Smooth muscle cell (in vitro differentiated cells): ENCODE results near the gene CLEC16A. TPM values are rescaled to one million over a fixed set of nuclear protein-coding genes. Genes with fewer than 3 reads are reported as not detected.

Source experiments
- DNase-seq: peaks from one replicate; lab custom pipeline; 2025; ENCODE audit not compliant: unreplicated experiment; lab: John Stamatoyannopoulos, UW
- H2AFZ ChIP-seq: fragments of 200-600 bp; sonication (generic); 2 replicates; pipeline ENCODE4 v1.6.0; 2016; ENCODE audit warnings: antibody characterized with exemption, low read depth, mild to moderate bottlenecking
- H3F3A ChIP-seq: fragments of 200-600 bp; sonication (generic); 2 replicates; pipeline ENCODE4 v1.6.0; 2017; ENCODE audit warnings: antibody characterized with exemption, low read depth
- H3K27ac ChIP-seq: fragments of 200-600 bp; sonication (generic); 2 replicates; pipeline ENCODE4 v1.5.1; 2016; ENCODE audit warnings: low read depth, mild to moderate bottlenecking
- H3K27me3 ChIP-seq: fragments of 200-600 bp; sonication (generic); 2 replicates; pipeline ENCODE4 v1.6.1; 2016; ENCODE audit warnings: low read depth, mild to moderate bottlenecking
- H3K36me3 ChIP-seq: fragments of 200-600 bp; sonication (generic); 2 replicates; pipeline ENCODE4 v1.5.1; 2016; ENCODE audit warnings: low read depth
- H3K4me1 ChIP-seq: fragments of 200-600 bp; sonication (generic); 2 replicates; pipeline ENCODE4 v1.5.1; 2016; ENCODE audit warnings: low read depth
- H3K4me2 ChIP-seq: fragments of 200-600 bp; sonication (generic); 2 replicates; pipeline ENCODE4 v1.6.0; 2016; ENCODE audit warnings: mild to moderate bottlenecking
- H3K4me3 ChIP-seq: fragments of 200-600 bp; sonication (generic); 2 replicates; pipeline ENCODE4 v1.5.1; 2016; ENCODE audit warnings: mild to moderate bottlenecking
- H3K79me2 ChIP-seq: fragments of 200-600 bp; sonication (generic); 2 replicates; pipeline ENCODE4 v1.6.0; 2016; ENCODE audit warnings: low read depth, mild to moderate bottlenecking
- H3K9ac ChIP-seq: fragments of 200-600 bp; sonication (generic); 2 replicates; pipeline ENCODE4 v1.6.0; 2016; ENCODE audit warnings: low read depth
- H3K9me3 ChIP-seq: fragments of 200-600 bp; sonication (generic); replicated peaks from 2 replicates; pipeline ENCODE4 v1.5.1; 2016; ENCODE audit warnings: low read depth
- H4K20me1 ChIP-seq: fragments of 200-600 bp; sonication (generic); 2 replicates; pipeline ENCODE4 v1.6.0; 2016; ENCODE audit warnings: low read depth
- WGBS: methylation state at CpG from one replicate; pipeline ENCODE4 v1.1.7; 2016; ENCODE audit warnings: low lambda C conversion rate; 5-methylcytosine and 5-hydroxymethylcytosine counted together
- polyA plus RNA-seq: library from polyadenylated mRNA; unstranded; fragments of >200 nt; fragmentation: Nextera tagmentation; extraction: Ambion mirVana; gene quantifications from 2 replicates; pipeline ENCODE4 v1.2.1, GENCODE V29; 2016
- total RNA-seq: library from RNA; depleted of rRNA; stranded (reverse); fragments of >200 nt; gene quantifications from 2 replicates; pipeline ENCODE4 v1.2.3, GENCODE V29; 2014
- TF ChIP-seq, protein P1 (sequence below): fragments of 200-600 bp; sonication (generic); IDR thresholded peaks from 2 replicates; pipeline ENCODE4 v1.5.1; 2017; ENCODE audit warnings: borderline replicate concordance, mild to moderate bottlenecking, antibody characterized with exemption; ENCODE audit not compliant: insufficient read depth, poor library complexity, severe bottlenecking

CLEC16A gene
- total and polyA plus RNA-seq, 2 experiments from 2014 or later, result 12.6 to 16.2 TPM

DNA sequence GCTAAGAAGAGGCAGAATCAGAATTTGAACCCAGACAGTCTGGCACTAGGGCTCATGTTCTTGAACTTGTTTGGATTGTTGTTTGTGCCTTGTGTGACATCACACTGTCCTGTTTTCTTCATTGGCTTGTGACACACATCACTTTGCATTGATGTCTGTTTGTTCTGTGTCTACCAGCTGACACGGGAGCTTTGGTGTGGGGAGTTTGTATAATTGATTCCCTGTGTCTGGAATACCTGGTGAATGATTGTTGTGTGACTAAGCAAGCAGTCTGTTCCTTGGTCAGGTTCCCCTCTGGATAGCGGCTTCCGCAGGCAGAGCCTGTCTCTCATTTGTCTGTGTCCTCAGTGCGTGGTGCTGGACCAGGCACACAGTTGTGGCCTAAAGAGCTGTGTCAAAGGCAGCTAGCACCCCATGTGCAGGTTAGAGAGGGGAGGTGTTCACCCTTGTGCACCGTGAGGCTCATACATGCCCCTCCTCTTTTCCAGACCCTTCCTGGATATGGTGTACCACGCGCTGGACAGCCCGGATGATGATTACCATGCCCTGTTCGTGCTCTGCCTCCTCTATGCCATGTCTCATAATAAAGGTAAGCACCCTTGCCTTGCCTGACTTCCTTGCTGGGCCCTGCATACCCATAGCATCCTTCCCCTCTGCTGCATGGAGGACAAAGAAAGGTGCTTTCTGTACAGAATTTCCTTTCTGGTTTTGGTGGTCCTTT, 80.1 kb downstream of the CLEC16A start:
- Histone ChIP-seq H3K4me3 (no peak overlapping the region), H3F3A (no peaks in the 10 kb centered on the region), H3K79me2 (no peaks in the 10 kb centered on the region), H3K27me3 (no peaks in the 10 kb centered on the region), H3K9me3 (peaks cover 13% of the 10 kb centered on the region), H3K4me2 (no peak overlapping the region), H2AFZ (no peak overlapping the region), H3K9ac (no peak overlapping the region), H3K4me1 (no peaks in the 10 kb centered on the region), H3K36me3 (peaks cover 33% of the 10 kb centered on the region), H4K20me1 (no peaks in the 10 kb centered on the region), H3K27ac (no peak overlapping the region)
- TF ChIP-seq, protein P1, sequence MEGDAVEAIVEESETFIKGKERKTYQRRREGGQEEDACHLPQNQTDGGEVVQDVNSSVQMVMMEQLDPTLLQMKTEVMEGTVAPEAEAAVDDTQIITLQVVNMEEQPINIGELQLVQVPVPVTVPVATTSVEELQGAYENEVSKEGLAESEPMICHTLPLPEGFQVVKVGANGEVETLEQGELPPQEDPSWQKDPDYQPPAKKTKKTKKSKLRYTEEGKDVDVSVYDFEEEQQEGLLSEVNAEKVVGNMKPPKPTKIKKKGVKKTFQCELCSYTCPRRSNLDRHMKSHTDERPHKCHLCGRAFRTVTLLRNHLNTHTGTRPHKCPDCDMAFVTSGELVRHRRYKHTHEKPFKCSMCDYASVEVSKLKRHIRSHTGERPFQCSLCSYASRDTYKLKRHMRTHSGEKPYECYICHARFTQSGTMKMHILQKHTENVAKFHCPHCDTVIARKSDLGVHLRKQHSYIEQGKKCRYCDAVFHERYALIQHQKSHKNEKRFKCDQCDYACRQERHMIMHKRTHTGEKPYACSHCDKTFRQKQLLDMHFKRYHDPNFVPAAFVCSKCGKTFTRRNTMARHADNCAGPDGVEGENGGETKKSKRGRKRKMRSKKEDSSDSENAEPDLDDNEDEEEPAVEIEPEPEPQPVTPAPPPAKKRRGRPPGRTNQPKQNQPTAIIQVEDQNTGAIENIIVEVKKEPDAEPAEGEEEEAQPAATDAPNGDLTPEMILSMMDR, result no peak
- 72% methylated on average over 9 of the region's 9 CpGs for WGBS
- no peak for DNase-seq

DNA sequence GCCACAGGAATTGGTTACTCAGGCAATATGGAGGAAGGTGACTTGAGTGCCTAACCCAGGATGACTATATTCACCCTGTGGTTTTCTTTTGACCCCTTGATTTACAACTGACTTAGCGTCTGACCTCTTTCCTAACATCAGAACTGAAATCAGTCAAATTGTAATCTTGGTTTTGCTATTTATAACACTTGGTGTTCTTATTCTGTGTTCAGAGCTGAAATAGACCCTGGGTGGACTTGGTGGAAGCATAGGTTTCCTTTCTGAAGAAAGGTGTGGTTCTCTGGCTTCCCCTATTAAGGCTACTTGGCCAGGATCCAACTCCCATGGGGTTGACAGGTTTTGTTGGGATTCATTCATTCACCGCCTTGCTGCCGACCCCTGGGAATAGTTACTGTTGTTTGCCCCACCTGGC, 80.8 kb downstream of the CLEC16A start:
- Histone ChIP-seq H3F3A (no peaks in the 10 kb centered on the region), H3K4me2 (no peak overlapping the region), H3K27me3 (no peaks in the 10 kb centered on the region), H3K27ac (no peak overlapping the region), H2AFZ (no peak overlapping the region), H3K79me2 (no peaks in the 10 kb centered on the region), H3K4me3 (no peak overlapping the region), H3K4me1 (no peaks in the 10 kb centered on the region), H3K9me3 (peaks cover 13% of the 10 kb centered on the region), H4K20me1 (no peaks in the 10 kb centered on the region), H3K9ac (no peak overlapping the region), H3K36me3 (peaks cover 40% of the 10 kb centered on the region)
- no peak for DNase-seq
- TF ChIP-seq, protein P1, result no peak
- WGBS, result 93% methylated on average over 3 of the region's 3 CpGs

DNA sequence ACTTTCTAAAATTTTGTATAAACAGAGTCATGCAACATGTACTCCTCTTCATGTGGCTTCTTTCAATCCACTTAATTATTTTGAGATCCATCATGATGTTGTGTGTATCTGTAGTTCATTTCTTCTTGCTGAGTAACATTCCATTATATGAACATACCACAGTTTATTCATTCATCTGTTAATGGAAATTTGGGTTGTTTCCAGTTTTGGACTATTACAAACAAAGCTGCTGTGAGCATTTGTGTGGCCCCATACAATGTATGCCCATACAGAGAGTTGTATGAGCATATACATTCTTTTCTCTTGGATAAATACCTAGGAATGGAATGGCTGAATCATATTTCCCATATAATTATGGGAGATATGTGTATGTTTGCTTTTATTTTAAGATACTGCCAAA, 85.6 kb downstream of the CLEC16A start:
- no peak overlapping the region for H2AFZ ChIP-seq
- TF ChIP-seq, protein P1, result no peak
- H3K9me3 ChIP-seq, result peaks cover 13% of the 10 kb centered on the region
- H3K36me3 ChIP-seq, result peaks cover 40% of the 10 kb centered on the region
- H3K27ac ChIP-seq, result no peak overlapping the region
- no peak overlapping the region for H3K4me2 ChIP-seq
- H3K4me1 ChIP-seq, result peaks cover 12% of the 10 kb centered on the region
- H3K9ac ChIP-seq, result no peak overlapping the region
- no peaks in the 10 kb centered on the region for H3K27me3 ChIP-seq
- DNase-seq, result no peak
- H3F3A ChIP-seq, result no peaks in the 10 kb centered on the region
- peaks cover 3% of the 10 kb centered on the region for H4K20me1 ChIP-seq
- no peaks in the 10 kb centered on the region for H3K79me2 ChIP-seq
- no peak overlapping the region for H3K4me3 ChIP-seq

DNA sequence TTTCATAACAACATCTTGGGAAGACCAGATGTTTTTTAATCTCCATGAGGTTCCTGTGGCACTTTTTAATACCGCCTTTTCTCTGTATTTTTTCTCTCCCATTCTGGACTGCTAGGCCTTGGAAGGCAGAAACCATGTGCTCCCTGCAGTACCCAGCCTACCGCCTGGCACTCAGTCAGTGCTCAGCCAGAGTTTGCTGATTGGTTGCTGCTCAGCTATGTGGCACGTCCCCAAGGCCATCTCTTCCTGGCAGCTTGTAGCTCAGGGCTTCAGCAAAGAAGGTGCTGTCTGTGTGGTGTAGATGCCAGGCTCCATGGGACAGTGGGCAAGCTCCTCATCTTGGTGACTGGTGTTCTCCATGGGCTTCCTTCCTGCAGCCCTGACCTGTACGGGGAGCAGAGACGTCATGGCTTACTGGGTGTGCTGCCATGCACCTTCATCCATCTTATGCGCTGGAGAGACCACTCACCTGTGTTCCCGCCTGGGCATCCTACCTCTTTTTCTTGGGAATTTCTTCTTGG, 86.7 kb downstream of the CLEC16A start:
- Histone ChIP-seq H3K4me2 (no peak overlapping the region), H2AFZ (no peak overlapping the region), H3K4me1 (peaks cover 14% of the 10 kb centered on the region), H3K36me3 (peaks cover 29% of the 10 kb centered on the region), H3K27ac (no peak overlapping the region), H3K27me3 (no peaks in the 10 kb centered on the region), H3K79me2 (no peaks in the 10 kb centered on the region), H3K9ac (no peak overlapping the region), H3K4me3 (no peak overlapping the region), H3F3A (no peaks in the 10 kb centered on the region), H3K9me3 (peaks cover 4% of the 10 kb centered on the region), H4K20me1 (peaks cover 3% of the 10 kb centered on the region)
- no peak for DNase-seq
- TF ChIP-seq, protein P1, result no peak
- WGBS, result 89% methylated on average over 7 of the region's 7 CpGs
